NCI-H146 (cell line): ENCODE results near the gene DNAH2.
A peak's percentile ranks its signal among the peaks of the same experiment; 100 is the strongest.
"Not testable (repeated sequence)": the region's sequence is repeated elsewhere in the genome, so short reads cannot be mapped to it uniquely, and the experiment has no call there.

Experiments used
- DNase-seq: peaks from one replicate; lab custom pipeline; 2025; lab: John Stamatoyannopoulos, UW

DNAH2 gene

DNA sequence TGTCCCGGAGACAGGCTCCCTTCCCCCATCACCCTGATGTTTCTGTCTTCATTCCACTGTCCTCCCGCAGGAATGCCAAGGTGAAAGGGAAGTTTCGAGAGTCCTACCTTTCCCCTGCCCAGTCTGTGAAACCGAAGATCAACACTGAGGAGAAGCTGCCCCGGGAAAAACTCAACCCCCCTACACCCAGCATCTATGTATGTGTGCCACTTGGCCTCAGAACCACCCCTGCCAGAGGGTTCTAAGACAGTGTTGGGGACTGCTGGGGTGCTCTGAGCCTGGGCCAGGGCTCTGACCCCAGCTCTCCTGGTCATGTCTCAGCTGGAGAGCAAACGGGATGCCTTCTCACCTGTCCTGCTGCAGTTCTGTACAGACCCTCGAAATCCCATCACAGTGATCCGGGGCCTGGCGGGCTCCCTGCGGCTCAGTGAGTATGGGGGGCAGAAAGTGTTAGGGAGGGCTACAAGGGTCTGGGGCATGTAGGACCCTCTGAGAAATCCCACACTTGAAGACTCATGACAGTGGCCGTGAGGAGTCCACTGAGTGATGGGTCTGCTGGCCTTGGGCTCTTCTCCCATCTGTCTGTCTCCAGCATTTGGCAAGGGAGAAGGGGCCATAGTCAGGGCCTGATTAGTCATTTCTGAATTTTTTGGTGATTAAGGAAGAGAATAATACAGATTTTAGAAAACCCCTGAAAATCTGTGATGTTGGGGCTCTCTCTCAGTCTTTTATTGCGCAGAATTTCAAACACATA lies 132.4 kb downstream of the DNAH2 start:
- no peak for DNase-seq

- DNase-seq: no peak
These were observed 133.3 kb downstream of the DNAH2 start for GRCh38 chr17:7850701-7851437.

- peak; percentile 94 for DNase-seq
These were observed 134.1 kb downstream of the DNAH2 start for GRCh38 chr17:7851438-7852261.

DNA sequence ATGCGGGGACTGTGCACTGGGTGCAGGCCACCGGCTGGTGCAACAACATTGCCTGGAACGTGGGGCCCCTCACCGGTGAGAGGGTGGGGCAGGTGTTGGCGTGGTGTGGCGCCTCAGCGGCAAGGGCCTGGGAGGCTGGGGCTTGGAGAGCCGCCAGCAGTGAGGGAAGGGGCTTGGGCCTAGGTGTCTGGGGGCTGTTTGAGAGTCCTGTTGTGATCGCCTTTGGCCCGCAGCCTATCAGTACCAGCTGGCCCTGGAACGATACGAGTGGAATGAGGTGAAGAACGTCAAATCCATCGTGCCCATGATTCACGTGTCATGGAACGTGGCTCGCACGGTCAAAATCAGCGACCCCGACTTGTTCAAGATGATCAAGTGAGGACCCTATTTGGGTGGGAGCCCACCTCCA lies 134.7 kb downstream of the DNAH2 start:
- no peak for DNase-seq

GRCh38 chr17:7852919-7853690 lies 135.6 kb downstream of the DNAH2 start:
- DNase-seq: no peak

DNA sequence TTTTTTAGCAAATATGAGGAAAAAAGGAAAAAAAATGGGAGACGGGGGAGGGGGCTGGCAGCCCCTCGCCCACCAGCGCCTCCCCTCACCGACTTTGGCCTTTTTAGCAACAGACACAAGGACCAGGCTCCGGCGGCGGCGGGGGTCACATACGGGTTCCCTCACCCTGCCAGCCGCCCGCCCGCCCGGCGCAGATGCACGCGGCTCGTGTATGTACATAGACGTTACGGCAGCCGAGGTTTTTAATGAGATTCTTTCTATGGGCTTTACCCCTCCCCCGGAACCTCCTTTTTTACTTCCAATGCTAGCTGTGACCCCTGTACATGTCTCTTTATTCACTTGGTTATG lies 136.1 kb downstream of the DNAH2 start:
- no peak for DNase-seq

GRCh38 chr17:7854078-7854777 lies 136.7 kb downstream of the DNAH2 start:
- no peak for DNase-seq

DNA sequence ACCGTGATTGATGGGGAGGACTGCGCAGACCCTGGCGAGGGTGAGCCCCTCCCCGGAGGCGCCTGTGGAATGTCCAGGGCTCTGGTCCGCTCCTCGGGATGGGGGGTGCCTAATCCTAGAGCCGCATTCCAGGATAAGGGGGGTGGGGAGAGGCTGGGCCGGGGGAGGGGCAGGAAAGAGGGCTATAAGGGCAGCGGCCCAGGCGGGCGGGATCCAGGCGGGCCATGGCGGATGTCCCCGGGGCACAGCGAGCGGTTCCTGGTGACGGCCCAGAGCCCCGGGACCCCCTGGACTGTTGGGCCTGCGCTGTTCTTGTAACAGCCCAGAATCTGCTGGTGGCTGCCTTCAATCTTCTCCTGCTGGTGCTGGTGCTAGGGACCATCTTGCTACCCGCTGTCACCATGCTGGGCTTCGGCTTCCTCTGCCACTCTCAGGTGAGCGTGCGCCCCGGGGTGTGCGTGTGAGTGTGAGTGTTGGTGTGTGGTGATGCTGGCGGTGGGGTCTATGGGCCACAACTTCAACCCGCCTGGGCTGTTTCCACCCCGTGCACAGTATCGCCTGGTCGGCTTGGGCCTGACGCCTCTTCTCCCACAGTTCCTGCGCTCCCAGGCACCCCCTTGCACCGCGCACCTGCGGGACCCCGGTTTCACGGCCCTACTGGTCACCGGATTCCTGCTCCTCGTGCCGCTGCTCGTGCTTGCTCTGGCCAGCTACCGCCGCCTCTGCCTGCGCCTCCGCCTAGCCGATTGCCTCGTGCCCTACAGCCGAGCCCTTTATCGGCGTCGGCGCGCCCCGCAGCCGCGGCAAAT lies 137.5 kb downstream of the DNAH2 start, which contains the start of gene TMEM88:
Gene TMEM88, plus strand, starts transcription at position 216 of the 809 bp plus-strand sequence. Its CDS starts 9 bp downstream, at position 225.
- DNase-seq: no peak

DNA sequence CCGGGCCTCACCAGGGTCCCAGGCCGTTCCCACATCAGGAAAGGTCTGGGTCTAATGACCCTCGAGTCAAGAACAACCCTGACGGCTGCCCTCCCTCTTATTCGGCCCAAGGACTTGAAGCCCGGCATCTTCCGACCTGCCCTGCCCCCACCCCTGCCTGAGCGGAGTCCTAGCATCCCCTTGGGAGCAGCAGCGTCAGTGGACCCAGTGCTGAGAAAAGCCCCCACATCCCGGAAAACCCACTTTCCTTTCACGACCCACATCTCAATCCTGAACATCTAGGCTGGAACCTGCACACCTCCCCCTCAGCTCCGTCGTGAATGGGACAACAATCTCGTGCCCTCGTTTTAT lies 138.1 kb downstream of the DNAH2 start:
- DNase-seq: no peak

GRCh38 chr17:7856011-7856810 lies 138.7 kb downstream of the DNAH2 start:
- no peak for DNase-seq

DNA sequence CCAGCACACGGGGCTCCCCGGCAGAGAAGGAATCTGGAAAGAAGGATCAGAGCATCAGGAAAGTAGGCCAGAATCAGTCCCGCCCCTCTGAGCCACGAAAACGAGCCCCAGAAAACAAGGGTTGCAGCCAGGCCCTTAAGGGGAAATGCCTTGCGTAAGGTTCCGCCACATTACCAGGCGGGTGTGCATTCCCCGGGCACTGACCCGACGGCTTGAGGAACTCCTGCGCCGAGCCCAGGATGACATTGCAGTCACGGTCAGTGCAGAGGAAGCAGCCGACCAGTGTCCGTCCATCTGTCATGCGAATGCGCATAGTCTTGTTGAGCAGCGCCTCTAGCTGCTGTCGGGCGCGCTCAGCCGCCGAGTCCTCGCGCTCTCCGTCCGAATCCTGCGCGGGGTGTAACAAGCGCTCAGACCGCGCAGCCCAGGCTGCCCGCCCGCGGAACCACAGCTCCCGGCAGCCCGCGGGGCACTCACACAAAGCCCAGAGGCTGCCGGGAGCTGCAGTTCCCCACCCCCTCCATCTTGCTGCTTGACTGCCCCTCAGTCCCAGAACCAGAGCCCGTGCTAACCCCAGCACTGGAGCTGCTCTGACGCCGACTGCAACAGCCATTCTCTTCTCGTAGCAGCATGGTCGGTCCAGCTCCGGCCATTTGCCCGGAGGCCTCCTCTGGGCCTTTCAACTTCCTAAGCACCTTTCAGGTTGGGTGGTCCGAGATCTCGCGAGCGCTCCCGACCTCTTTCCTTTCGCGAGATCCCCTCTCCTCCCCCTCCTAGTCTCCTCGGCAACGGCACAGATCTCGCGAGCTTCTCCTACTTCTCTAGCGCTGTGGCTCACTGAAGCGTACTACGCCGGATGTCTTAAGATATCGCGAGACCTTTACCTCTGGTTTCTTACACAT lies 139.5 kb downstream of the DNAH2 start, which contains the start of gene NAA38:
Gene NAA38, minus strand, starts transcription at position 749 of the 902 bp plus-strand sequence. Its CDS starts 96 bp downstream, at position 653.
- DNase-seq: peak; percentile 99

DNA sequence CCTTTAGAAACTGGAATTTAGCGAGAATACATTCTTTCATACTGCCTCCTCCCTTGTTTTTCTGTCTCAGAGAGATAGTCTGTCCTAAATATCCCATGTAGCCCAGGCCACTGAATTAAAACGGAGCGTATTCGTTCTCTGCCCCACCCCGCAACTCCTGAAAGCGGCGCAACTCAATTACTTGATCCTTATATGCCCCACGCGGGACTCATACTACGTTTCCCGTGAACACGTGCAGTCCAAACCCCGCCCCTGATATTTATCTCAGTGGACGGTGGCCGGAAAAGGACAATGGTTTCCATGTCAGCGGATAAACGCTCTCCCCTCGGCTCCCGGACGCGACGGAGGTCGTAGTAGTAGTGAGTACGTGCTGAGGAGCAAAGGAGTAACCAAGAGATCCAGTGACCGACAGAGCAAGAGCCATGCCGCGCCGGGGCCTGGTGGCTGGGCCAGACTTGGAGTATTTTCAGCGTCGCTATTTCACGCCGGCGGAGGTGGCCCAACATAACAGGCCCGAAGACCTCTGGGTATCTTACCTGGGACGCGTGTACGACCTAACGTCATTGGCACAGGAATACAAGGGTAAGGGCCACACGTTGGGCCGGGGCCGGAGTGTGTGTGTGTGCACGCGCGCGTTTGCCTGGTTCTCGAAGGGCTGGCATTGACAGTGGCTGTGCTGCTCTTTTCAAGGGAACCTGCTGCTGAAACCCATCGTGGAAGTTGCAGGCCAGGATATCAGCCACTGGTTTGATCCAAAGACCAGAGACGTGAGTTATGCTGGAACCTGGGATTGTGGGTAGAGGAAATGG lies 140.4 kb downstream of the DNAH2 start, which contains the start of gene CYB5D1:
Gene CYB5D1, plus strand, starts transcription at position 291 of the 809 bp plus-strand sequence. Its CDS starts 132 bp downstream, at position 423.
- peak; percentile 95 for DNase-seq

DNA sequence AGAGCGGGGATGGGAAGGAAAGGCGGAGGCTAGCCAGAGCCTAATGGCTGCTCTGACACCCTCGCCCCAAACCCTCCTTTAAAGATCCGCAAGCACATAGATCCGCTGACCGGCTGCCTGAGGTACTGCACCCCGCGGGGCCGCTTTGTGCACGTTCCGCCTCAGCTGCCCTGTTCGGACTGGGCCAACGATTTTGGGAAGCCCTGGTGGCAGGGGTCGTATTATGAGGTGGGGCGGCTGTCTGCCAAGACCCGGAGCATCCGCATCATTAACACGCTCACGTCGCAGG lies 140.9 kb downstream of the DNAH2 start:
- DNase-seq: no peak

GRCh38 chr17:7859028-7859427 lies 141.5 kb downstream of the DNAH2 start:
- no peak for DNase-seq

DNA sequence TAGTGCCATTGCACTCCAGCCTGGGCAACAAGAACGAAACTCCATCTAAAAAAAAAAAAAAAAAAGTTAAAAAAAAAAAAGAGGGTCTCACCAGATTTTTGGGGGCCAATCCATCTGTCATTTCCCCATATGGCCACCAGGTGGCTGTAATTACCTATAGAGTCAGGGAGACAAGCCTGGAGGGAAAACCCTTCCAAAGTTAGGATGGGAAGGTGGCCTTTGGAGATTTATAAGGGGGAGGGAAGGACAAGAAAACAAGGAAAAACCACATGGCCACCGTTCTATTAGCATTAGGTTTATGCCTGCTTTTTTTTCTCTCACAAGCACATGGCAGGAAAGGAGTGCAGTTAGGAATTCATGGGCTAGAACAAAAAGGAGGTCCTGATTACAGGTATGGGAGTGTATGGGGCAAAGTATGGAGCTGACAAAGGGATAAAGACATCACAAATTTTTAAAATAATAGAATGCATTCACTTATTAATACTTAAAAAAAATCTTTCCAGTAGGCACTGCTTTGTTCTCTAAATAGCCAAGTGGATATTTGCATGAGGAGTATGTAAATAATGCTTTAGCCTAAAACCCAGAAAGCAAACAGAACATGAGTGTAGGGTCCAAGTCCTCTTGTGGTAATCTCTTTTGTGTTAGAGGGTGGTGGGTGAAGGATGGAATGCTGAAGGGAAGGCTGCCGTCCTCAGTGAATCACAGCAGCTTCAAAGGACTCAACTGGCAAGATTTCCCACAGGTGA lies 145.3 kb downstream of the DNAH2 start:
- peak; percentile 56 for DNase-seq

- not testable (repeated sequence) for DNase-seq
These were observed 146.8 kb downstream of the DNAH2 start for GRCh38 chr17:7864384-7864783.
